ENCODE measurements around the gene EPB41. TPM values are rescaled to one million over a fixed set of nuclear protein-coding genes. Genes with fewer than 3 reads are reported as not detected.

The EPB41 gene
- total and polyA plus RNA-seq, 2 experiments from 2014 or later = 26.8 to 112 TPM

DNA sequence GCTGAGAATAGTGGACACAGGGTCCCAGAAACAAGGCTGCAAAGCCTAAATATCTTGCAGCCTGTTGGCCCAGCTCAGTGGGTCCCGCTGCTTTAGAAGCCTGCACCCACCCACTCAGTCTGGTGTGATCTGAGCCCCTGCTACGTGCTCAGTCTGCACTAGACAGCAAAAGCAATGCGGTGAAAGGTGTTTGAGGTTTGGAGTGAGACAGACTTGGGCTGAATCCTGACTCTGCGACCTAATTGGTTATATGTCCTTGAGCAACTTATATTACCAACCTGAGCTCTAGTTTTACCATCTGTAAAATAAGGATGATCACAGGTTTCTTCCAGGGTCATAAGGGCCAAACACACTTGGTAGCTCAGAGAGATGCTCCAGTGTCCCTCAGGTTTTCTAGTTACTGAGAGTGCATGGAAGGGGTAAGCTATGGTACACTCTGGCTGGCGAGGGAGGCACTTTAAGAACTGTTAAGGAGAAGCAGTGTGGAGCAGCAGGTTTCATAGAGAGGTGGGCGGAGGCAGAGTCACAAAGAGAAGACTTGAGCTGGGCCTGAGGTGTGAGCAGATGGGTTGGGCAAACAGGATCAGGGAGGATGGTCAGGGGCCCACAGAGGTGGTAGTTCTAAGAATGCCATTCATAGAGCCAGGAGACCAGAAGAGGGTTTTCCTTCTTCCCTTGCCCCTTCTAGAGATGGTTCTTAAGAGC lies 199.2 kb downstream of the EPB41 start:
- Histone ChIP-seq H3K27me3 (ENCODE audit: insufficient read depth) (no peaks in the 10 kb centered on the region), H2AFZ (no peak overlapping the region), H3K4me3 (no peak overlapping the region), H3K79me2 (replicated peaks; ENCODE audit: insufficient read depth) (no peaks in the 10 kb centered on the region), H3K4me2 (peak overlapping the region; percentile 17; the same call in 1 of the 2 replicates), H3K36me3 (ENCODE audit: insufficient read depth) (0 out of 2 replicates have a peak, but pooled peaks cover 6% of the 10 kb centered on the region), H3K4me1 (ENCODE audit: insufficient read depth) (peaks cover 11% of the 10 kb centered on the region; the same call in 1 of the 2 replicates), H3F3A (replicated peaks; ENCODE audit: low read depth) (peaks cover 6% of the 10 kb centered on the region; the same call in 1 of the 2 replicates), H4K20me1 (replicated peaks; ENCODE audit: insufficient read depth) (no peaks in the 10 kb centered on the region), H3K27ac (ENCODE audit: low read depth) (no peak overlapping the region), H3K9me2 (ENCODE audit: insufficient read depth) (no peaks in the 10 kb centered on the region)
- Mint-ChIP-seq H3K9me3 (no peaks in the 10 kb centered on the region), H3K27ac (no peak overlapping the region), H3K27me3 (ENCODE audit: insufficient read depth, low read depth, poor library complexity) (peaks cover 8% of the 10 kb centered on the region), H3K4me3 (no peak overlapping the region), H3K36me3 (ENCODE audit: low read depth) (peaks cover 34% of the 10 kb centered on the region), H3K4me1 (peaks cover 19% of the 10 kb centered on the region)
- DNase-seq (ENCODE audit: low spot score) (no peak), ATAC-seq (peak; percentile 27)
- no peak for TF ChIP-seq CREB1 (CRISPR knock-in tag; IDR thresholded peaks at IDR 0.05; ENCODE audit: low read depth)
- no peak for TF ChIP-seq ZNF462 (CRISPR knock-in tag; IDR thresholded peaks at IDR 0.05)
- no peak for TF ChIP-seq JUNB (IDR thresholded peaks at IDR 0.05; ENCODE audit: unreplicated experiment)
- no peak for TF ChIP-seq ZNF114 (CRISPR knock-in tag; IDR thresholded peaks at IDR 0.05)
- TF ChIP-seq POLR2AphosphoS5 (IDR thresholded peaks at IDR 0.05; ENCODE audit: low read depth) = no peak
- TF ChIP-seq, protein P1, sequence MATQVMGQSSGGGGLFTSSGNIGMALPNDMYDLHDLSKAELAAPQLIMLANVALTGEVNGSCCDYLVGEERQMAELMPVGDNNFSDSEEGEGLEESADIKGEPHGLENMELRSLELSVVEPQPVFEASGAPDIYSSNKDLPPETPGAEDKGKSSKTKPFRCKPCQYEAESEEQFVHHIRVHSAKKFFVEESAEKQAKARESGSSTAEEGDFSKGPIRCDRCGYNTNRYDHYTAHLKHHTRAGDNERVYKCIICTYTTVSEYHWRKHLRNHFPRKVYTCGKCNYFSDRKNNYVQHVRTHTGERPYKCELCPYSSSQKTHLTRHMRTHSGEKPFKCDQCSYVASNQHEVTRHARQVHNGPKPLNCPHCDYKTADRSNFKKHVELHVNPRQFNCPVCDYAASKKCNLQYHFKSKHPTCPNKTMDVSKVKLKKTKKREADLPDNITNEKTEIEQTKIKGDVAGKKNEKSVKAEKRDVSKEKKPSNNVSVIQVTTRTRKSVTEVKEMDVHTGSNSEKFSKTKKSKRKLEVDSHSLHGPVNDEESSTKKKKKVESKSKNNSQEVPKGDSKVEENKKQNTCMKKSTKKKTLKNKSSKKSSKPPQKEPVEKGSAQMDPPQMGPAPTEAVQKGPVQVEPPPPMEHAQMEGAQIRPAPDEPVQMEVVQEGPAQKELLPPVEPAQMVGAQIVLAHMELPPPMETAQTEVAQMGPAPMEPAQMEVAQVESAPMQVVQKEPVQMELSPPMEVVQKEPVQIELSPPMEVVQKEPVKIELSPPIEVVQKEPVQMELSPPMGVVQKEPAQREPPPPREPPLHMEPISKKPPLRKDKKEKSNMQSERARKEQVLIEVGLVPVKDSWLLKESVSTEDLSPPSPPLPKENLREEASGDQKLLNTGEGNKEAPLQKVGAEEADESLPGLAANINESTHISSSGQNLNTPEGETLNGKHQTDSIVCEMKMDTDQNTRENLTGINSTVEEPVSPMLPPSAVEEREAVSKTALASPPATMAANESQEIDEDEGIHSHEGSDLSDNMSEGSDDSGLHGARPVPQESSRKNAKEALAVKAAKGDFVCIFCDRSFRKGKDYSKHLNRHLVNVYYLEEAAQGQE (IDR thresholded peaks at IDR 0.05; ENCODE audit: unreplicated experiment) = no peak
- no peak for TF ChIP-seq ZNF331 (CRISPR knock-in tag; IDR thresholded peaks at IDR 0.05; ENCODE audit: low read depth)
- TF ChIP-seq, protein P2, sequence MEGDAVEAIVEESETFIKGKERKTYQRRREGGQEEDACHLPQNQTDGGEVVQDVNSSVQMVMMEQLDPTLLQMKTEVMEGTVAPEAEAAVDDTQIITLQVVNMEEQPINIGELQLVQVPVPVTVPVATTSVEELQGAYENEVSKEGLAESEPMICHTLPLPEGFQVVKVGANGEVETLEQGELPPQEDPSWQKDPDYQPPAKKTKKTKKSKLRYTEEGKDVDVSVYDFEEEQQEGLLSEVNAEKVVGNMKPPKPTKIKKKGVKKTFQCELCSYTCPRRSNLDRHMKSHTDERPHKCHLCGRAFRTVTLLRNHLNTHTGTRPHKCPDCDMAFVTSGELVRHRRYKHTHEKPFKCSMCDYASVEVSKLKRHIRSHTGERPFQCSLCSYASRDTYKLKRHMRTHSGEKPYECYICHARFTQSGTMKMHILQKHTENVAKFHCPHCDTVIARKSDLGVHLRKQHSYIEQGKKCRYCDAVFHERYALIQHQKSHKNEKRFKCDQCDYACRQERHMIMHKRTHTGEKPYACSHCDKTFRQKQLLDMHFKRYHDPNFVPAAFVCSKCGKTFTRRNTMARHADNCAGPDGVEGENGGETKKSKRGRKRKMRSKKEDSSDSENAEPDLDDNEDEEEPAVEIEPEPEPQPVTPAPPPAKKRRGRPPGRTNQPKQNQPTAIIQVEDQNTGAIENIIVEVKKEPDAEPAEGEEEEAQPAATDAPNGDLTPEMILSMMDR (conservative IDR thresholded peaks at IDR 0.05; ENCODE audit: low read depth in 2 of 2) = no peak
- TF ChIP-seq STAT1 (IDR thresholded peaks at IDR 0.05; ENCODE audit: unreplicated experiment) = no peak
